GM18511 (cell line): ENCODE data around the gene PLPPR2.
"Not testable (repeated sequence)": the region's sequence is repeated elsewhere in the genome, so short reads cannot be mapped to it uniquely, and the experiment has no call there.

Experiments
- ATAC-seq: cut with Tn5 transposase; IDR thresholded peaks from one replicate; pipeline ENCODE4 v1.9.1; 2021; ENCODE audit warnings: mild to moderate bottlenecking, moderate library complexity; ENCODE audit not compliant: unreplicated experiment

The PLPPR2 gene

DNA sequence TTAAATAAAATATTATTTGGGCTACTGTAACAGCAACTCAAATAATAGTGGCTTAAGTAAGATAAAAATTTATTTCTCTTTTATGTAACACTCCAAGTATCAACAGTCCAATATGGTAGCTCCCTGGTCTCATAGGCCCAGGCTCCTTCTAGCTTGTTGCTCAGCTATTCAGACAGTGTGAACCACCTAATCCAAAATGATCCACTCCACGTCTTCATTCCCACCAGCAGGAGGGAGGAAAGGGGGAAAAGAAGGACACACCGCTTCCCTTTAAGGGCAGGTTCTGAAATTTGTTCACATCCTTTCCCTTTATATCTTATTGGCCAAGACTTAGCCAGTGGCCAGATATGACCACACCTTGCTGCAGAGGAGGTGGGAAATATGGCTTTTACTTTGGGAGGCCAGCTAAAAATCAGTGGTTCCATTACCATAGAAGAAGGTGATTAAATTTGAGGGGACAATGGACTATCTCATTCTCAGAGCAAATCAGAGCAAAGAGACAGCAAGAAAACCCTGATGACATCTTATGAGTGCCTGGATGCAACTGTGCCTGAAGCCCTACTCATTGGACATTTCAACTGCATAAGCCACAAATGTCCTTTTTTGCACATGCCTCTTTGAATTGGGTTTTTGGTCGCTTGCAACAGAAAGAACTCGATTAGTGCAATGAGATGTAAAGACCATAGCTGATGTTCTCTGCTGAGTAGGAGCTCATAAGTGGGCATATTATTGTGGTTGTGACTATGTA is 35.9 kb downstream of the PLPPR2 start:
- no peak for ATAC-seq

DNA sequence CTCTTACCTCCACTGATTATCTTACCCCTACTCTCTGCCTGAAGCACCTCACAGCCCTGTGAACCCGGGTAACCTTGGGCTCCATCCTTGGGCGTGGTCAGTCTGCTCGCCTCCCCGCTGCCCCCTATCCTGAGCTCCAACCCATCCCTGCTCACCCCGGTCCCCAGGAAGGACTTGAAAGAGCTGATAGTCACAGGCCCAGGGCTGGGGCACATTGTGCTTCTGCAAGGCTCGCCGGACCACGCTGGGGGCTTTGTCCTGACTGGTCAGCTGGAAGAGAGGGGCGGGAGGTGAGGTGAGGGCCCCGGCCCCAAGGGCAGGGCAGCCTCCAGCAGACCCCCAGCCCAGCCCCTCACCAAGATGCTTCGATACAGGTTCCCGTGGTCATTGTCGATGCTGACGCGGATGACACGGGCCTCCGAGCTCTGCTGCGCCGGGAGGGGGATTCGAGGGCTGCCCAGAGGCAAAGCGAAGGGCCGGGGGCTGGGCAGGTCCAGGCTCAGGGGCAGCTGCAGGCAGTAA is 41.9 kb downstream of the PLPPR2 start:
- ATAC-seq: no peak

DNA sequence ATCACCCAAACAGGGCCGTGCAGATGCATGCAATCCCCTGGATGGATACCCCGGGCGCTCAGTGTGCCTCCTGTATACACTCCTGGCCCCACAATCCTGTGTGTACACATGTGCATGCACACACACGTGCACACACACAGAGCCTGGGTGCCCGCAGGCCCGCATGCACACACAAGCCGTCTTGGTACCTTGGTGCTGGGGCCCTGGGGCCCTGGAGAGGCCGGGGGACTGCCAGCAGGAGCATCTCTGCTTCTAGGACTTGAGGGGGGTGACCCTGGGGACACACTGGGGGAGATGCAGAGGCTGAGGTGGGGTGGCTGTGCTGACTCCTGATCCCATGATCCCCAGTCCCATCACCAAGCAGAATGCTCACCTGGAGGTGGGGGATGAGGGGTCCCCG is 44.4 kb downstream of the PLPPR2 start:
- ATAC-seq: no peak

DNA sequence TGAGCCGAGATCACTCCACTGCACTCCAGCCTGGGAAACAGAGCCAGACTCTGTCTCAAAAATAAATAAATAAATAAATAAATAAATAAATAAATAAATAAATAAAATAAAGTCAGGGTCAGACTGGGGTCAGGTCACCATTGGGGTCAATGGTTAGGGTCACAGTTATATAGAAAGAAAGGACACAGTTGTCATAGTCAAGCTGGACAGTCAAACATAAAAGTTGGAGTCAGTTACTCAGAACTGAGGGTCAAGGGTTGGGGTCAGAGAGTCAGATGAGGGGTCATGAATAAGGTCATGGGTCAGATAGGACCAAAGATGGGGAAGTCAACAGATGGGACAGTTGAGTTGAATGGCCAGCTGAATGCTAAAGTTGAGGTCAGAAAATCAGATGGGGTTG is 45.6 kb downstream of the PLPPR2 start:
- no peak for ATAC-seq

DNA sequence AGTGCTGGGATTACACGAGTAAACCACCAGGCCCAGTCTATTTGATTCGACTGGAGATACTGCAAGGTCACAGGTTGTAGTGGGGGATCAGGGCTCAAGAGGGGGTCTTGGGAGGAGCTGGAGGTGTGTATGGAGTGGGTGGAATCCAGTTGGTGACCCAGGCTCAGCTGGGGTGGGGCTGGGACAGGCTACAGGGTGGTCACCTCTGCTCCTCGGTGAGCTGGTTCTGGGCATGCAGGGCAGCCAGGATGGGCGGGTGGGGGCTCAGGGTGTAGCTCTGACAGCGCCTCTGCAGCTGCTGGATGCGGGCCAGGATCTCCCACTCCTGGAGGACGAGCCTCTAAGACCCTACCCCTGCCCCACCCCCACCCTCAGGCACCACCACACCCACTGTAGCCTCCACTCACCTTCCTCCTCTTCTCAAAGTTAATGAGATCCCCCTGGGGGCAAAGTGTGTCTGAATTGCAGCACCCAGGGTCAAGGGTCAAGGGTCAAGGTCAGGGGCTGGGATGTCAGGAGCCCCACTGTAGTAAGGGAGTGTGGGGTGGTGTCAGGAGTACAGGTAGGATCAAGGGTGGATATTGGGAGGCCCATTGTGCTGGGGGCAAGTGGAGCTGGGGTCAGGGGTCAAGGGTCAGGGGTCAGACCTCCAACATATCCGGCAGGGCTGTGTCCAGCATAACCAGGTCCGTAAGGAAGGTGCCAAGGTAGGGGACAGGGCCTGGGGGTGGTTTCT is 46.7 kb downstream of the PLPPR2 start:
- no peak for ATAC-seq

DNA sequence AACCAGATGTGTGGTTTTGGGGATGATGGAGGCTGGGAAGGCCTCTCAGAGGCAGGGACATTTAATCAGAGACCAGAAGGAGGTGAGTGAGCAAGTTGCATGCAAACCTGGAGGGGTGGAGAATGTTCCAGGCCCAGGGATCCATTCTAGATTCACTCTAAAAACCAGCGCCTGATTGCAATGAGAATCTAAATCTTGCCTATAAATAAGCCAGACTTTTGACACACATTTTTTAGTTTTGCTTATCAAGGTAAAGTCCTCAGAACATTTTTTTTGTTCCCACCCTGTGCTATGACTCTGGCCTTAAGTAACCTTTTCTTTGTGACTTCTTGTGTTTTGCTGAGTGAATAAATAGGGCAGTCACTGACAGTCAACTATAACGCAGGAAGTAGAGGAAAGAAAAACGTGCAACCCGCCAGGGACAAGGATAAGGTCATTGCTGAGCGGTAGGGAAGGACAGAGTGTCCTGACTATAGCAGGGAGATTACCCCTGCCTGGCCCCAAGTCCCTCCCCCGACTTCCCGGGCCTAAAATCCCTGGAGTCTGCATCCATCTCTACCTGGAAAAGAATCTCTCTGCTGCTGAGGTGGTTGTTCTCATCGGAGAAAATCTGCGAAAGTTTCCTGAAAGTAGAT is 49.5 kb downstream of the PLPPR2 start:
- ATAC-seq: no peak

DNA sequence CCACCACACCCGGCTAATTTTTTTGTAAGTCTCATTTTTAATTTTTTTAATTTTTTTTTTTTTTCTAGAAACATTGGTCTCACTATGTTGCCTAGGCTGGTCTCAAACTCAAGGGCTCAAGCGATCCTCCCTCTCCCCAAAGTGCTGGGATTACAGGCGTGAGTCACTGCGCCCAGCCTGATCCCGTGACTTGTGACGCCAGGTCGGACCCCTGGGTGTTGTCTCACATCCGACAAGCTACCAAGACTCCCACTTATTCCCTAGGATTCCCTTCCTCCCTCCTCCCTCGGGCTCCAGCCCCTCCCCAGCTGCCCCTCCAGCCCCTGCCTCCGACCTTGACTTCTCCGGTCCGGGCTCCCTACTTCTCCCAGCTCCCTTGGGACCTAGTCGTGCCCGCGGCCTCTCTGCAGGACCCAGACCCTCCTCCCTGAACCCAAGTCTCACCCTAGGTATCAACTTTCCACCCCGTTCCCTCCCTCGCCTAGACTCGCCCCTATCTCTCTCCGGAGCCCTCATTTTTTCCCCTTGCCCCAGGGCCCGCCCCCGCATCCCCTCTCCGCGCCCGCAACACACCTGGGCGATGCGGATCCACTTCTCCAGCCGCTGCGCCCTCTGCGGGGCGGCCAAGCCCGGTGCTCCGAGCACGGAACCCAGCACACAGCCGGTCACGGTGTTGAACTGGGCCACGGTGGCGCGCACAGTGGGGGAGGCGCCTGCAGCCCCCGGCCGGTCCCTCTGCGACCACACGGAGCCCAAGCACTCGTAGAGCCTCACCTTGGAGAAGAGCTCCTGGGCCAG is 50.8 kb downstream of the PLPPR2 start:
- no peak for ATAC-seq

DNA sequence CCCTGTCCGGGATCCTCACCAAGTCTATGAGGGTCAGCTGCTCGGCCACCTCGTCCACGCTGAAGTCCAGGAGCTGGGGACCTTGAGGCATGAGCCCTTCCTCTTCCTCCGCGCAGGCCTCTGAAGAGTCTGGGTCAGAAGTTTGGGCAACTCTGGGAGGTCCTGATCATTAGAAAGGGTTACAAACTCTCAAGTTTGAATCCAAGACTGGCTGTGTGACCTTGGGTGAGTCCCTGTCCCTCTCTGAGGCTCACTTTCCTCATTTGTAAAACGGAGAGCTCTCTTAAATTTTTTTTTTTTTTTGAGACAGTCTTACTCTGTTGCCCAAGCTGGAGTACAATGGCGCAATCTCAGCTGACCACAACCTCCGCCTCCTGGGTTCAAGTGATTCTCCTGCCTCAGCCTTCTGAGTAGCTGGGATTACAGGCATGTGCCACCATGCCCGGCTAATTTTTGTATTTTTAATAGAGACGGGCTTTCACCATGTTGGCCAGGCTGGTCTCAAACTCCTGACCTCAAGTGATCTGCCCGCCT is 51.5 kb downstream of the PLPPR2 start:
- ATAC-seq: not testable (repeated sequence)

DNA sequence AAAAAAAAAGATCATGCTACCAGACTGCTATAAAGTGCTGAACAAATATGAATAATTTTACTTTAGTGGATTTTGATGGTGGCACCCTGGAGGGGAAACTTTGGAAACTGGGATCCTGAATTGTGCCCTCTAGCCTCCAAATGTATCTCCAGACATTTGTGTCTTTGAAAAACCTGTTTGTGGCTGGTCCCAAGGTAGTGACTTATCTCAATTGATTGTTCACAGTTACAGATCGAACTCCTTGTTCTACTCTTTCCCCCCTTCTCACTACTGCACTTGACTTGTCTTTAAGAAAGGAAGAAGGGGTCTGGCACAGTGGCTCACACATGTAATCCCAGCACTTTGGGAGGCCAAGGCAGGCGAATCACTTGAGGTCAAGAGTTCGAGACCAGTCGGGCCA is 53.4 kb downstream of the PLPPR2 start:
- no peak for ATAC-seq

DNA sequence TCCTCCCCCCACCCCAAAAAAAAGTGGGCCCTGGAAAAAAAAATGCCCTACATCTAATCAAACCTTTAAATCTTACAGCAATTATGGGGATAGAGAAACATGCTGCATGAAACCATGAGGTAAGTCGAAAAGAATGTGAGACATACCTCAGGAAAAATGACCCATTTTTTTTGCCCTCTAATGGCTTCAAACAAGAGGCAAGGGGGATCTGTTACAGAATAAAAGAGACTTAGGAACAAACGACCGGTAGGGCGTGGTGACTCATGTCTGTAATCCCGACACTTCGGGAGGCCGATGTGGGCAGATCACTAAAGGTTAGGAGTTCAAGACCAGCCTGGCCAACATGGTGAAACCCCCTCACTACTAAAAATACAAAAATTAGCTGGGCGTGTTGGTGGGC is 55.5 kb downstream of the PLPPR2 start:
- ATAC-seq: no peak

DNA sequence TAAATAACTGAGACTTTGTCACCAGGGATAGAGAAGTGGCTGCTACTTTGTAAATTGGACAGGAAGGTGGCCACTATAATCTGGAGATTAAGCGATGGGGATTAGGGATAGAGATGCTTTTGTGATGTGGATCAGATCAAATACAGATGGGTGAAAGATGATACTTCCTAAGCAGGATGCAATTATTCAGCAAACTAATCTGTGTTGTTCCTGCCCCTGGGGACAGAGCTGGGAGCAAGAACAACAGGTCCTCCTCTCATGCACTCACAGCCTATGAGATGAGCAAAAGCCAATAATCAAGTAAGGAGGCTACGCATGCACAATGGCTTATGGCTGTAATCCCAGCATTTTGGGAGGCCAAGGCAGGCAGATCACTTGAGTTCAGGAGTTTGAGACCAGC is 59.3 kb downstream of the PLPPR2 start:
- no peak for ATAC-seq
